Astrocyte of the cerebellum (primary cell): Measurements from ENCODE around the gene NT5C3A.

ENCODE experiments used
- DNase-seq: peaks from one replicate; pipeline ENCODE4 v3.0.0-alpha.2; 2011; ENCODE audit warnings: low read depth
- H3K4me3 ChIP-seq: 2 replicates; pipeline ENCODE4 v1.5.1; 2011; ENCODE audit warnings: mild to moderate bottlenecking, low read depth, low read length, moderate library complexity
- in situ Hi-C: cut with HindIII; loops from 2 replicates; pipeline ENCODE4 v1.10.0; 2017; ENCODE audit warnings: low sequenced_read_pairs
- TF ChIP-seq, protein P1 (sequence below): IDR thresholded peaks from 2 replicates; pipeline ENCODE4 v1.5.1; 2012; ENCODE audit warnings: low read length, low read depth, moderate library complexity, mild to moderate bottlenecking; ENCODE audit errors: missing control alignments

NT5C3A gene

GRCh38 chr7:33062023-33062781 lies at the start of gene NT5C3A:
Gene NT5C3A, minus strand, starts transcription at chr7:33062776. Its CDS starts 71 bp downstream, at chr7:33062705.
- DNase-seq: no peak
- H3K4me3 ChIP-seq: peak within 1 kb of the TSS; percentile 80
- TF ChIP-seq, protein P1, sequence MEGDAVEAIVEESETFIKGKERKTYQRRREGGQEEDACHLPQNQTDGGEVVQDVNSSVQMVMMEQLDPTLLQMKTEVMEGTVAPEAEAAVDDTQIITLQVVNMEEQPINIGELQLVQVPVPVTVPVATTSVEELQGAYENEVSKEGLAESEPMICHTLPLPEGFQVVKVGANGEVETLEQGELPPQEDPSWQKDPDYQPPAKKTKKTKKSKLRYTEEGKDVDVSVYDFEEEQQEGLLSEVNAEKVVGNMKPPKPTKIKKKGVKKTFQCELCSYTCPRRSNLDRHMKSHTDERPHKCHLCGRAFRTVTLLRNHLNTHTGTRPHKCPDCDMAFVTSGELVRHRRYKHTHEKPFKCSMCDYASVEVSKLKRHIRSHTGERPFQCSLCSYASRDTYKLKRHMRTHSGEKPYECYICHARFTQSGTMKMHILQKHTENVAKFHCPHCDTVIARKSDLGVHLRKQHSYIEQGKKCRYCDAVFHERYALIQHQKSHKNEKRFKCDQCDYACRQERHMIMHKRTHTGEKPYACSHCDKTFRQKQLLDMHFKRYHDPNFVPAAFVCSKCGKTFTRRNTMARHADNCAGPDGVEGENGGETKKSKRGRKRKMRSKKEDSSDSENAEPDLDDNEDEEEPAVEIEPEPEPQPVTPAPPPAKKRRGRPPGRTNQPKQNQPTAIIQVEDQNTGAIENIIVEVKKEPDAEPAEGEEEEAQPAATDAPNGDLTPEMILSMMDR: no peak
- in situ Hi-C loops: no loop called here

GRCh38 chr7:33111614-33112013 lies 49.0 kb upstream of the NT5C3A start:
- in situ Hi-C loops: no loop called here
- H3K4me3 ChIP-seq: no peak overlapping the region
- no peak for DNase-seq
- TF ChIP-seq, protein P1: no peak

DNA sequence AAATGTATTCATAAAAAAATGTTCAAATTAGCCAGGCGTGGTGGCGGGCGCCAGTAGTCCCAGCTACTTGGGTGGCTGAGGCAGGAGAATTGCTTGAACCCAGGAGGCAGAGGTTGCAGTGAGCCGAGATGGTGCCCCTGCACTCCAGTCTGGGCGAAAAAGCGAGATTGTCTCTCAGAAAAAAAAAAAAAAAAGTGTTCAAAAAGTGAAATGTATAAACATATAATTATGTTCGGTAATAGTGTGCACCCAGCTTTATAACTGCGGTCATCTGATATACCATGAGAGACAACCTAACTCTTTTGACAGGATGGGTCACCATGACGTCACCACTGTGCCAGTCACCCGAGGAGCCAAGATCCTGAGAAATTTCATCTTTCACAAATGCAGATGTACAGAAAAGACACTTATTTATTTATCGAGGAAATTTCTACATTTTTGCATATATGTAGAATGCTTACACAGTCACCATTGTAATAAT lies 47.2 kb upstream of the NT5C3A start:
- TF ChIP-seq, protein P1: no peak
- in situ Hi-C loops: no loop called here
- peak overlapping the region; percentile 65 for H3K4me3 ChIP-seq
- DNase-seq: no peak

DNA sequence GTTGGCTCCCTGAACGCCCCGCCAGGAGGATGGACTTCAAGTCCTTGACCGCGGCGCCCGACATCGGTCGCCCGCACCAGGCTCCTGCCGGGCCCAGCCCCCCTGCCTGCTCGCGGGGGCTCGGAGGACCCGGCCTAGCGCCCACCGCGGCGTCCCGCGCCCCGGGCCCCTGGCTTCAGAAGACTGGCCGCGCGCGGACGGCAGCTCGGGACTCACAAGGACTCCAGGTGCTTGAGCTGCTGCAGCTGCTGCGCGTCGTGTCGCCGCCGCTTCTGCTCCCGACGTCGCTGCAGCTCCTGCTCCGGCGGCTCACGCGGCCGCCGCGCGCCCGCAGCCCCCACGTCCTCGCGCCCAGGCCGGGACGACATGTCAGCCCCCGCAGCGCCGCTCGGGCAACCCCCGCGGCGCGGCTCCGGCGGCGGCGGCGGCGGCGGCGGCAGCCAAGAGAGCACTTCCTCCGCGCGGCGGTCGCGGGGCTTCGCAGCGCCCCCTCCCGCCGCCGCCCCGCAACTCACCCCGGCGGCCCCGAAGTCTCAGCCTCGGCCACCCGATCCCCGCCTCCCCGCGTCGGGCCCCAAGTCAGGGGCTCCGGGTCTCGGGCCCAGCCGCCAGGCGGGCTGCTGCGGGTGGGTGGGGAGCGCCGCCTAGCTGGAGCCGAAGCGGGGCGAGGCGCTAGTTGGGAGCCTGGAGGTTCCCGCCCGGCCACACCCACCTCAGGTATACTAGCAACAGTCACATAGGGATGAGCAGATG lies 46.6 kb upstream of the NT5C3A start, which contains the start of gene RP9:
RP9 (minus strand) TSS at position 400 of the 753 bp plus-strand sequence; CDS start at position 368, 32 bp downstream.
- in situ Hi-C loops: no loop called here
- DNase-seq: no peak
- H3K4me3 ChIP-seq: peak within 1 kb of the TSS; percentile 65
- TF ChIP-seq, protein P1: peak; percentile 35

DNA sequence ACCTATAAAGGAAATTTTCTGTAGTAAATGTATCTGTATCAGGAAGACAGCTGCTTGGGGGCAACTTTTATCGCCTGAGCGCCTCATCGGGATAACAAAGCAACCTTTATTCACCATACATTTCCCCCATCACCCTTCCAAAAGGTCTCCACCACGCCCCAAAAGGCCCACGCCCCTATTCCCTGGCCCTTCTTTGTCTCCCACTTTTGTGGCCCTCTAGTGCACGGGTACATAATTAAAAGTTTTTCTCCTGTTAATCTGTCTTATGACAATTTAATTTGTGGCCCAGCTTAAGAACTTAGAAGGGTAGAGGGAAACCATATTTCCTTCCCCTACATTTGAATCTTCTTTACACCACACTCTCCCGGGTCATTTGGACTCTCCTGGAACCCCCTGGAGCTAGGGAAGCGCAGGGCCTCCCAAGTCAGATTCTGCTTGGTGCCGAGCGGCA lies 46.0 kb upstream of the NT5C3A start:
- TF ChIP-seq, protein P1: peak; percentile 13
- DNase-seq: no peak
- peak overlapping the region; percentile 65 for H3K4me3 ChIP-seq
- in situ Hi-C loops: no loop called here
